IPS-18c (cell line): ENCODE results near the gene ZNF746.
"Not testable (repeated sequence)": the region's sequence is repeated elsewhere in the genome, so short reads cannot be mapped to it uniquely, and the experiment has no call there.

Source experiments
- H3K4me3 ChIP-seq: 2 replicates; pipeline ENCODE4 v1.7.0; 2013; ENCODE audit warnings: low read depth, mild to moderate bottlenecking, low read length, moderate library complexity; ENCODE audit not compliant: insufficient read depth
- H3K9me3 ChIP-seq: one replicate; pipeline ENCODE4 v1.6.1; 2013; ENCODE audit warnings: mild to moderate bottlenecking, low read length, moderate library complexity; ENCODE audit not compliant: control insufficient read depth, insufficient read depth

ZNF746 gene

GRCh38 chr7:149449897-149450296, 47.7 kb downstream of the ZNF746 start:
- no peak overlapping the region for H3K4me3 ChIP-seq
- no peaks in the 10 kb centered on the region for H3K9me3 ChIP-seq

DNA sequence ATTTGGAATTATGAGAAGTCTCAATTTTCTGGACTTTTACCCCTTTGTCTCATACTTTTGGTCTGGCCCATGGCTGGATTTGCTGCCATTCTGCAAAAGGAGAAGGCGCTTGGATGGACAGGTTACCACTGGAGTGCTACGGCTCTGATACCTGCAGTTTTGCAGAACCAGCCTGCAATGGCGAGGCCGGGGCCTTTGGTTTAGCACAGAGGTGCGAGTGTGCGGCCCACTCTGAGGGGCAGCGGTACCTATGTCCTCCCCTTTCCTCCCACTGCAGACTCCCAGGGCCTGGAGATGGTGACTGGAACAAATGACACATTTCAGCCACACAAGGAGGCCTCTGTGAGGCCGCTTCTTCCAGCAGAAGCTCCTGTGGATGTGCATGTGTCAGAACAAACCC, 48.6 kb downstream of the ZNF746 start:
- Histone ChIP-seq H3K9me3 (no peaks in the 10 kb centered on the region), H3K4me3 (no peak overlapping the region)

DNA sequence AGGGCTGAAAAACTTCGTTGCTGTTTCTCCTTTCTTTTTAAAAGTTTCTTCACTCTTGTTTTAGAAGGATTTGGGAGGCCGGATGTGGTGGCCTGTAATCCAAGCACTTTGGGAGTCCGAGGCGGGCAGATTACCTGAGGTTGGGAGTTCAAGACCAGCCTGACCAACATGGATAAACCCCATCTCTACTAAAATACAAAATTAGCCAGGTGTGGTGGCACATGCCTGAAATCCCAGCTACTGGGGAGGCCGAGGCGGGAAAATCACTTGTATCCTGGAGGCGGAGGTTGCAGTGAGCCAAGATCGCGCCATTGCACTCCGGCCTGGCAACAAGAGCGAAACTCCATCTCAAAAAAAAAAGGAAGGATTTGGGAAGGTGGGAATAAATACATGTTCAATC, 51.6 kb downstream of the ZNF746 start:
- H3K4me3 ChIP-seq, H3K9me3 ChIP-seq: not testable (repeated sequence)

GRCh38 chr7:149444287-149444686, 53.3 kb downstream of the ZNF746 start:
- Histone ChIP-seq H3K9me3 (no peaks in the 10 kb centered on the region), H3K4me3 (no peak overlapping the region)

DNA sequence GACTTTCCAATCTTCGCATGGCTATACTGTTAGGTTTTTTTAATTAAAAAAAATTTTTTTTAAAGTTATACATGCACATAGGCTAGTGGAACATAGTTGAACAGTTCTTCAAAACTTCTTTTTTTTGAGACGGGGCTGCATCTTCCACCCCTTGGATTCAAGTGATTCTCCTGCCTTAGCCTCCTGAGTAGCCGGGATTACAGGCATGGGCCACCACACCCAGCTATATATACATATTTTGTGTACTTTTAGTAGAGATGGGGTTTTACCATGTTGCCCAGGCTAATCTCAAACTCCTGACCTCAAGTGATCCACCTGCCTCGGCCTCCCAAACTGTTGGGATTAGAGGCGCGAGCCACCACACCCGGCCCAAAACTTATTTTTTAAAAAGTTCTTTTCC, 54.1 kb downstream of the ZNF746 start:
- Histone ChIP-seq H3K4me3 (no peak overlapping the region), H3K9me3 (no peaks in the 10 kb centered on the region)

DNA sequence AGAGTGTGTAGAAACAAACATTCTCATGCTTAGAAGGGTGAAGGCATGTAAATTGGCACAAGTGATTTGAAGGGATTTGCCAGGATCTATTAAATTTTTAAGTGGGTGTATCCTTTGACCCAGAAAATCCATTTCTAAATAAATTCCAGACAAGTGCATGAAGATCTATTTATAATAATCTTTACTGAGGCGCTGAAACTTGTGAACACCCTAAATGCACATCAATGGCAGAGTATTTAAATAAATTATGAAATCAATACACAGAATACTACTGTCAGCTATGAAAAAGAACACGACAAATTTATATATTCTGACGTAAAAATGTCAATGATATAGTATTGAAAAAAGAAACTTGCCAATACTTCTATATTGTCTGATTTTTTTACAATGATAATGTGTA, 54.7 kb downstream of the ZNF746 start:
- no peaks in the 10 kb centered on the region for H3K9me3 ChIP-seq
- no peak overlapping the region for H3K4me3 ChIP-seq

GRCh38 chr7:149440222-149440621, 57.4 kb downstream of the ZNF746 start:
- no peak overlapping the region for H3K4me3 ChIP-seq
- H3K9me3 ChIP-seq, result no peaks in the 10 kb centered on the region

- H3K4me3 ChIP-seq, result no peak overlapping the region
- H3K9me3 ChIP-seq, result peaks cover 2% of the 10 kb centered on the region
Measured at GRCh38 chr7:149436358-149436757, 61.3 kb downstream of the ZNF746 start.

- H3K9me3 ChIP-seq, result peaks cover 2% of the 10 kb centered on the region
- H3K4me3 ChIP-seq, result no peak overlapping the region
Measured at GRCh38 chr7:149433124-149433523, 64.5 kb downstream of the ZNF746 start.

GRCh38 chr7:149432121-149432691, 65.4 kb downstream of the ZNF746 start:
- Histone ChIP-seq H3K4me3 (no peak overlapping the region), H3K9me3 (peaks cover 2% of the 10 kb centered on the region)

- H3K4me3 ChIP-seq, result no peak overlapping the region
Measured at GRCh38 chr7:149431486-149432120, 66.0 kb downstream of the ZNF746 start.

GRCh38 chr7:149430192-149430591, 67.4 kb downstream of the ZNF746 start:
- peaks cover 2% of the 10 kb centered on the region for H3K9me3 ChIP-seq
- H3K4me3 ChIP-seq, result no peak overlapping the region

More at GRCh38 chr7:149431486-149432120, 66.0 kb downstream of the ZNF746 start:
- peaks cover 2% of the 10 kb centered on the region for H3K9me3 ChIP-seq

GRCh38 chr7:149427893-149428292, 69.7 kb downstream of the ZNF746 start:
- Histone ChIP-seq H3K9me3 (no peaks in the 10 kb centered on the region), H3K4me3 (no peak overlapping the region)

DNA sequence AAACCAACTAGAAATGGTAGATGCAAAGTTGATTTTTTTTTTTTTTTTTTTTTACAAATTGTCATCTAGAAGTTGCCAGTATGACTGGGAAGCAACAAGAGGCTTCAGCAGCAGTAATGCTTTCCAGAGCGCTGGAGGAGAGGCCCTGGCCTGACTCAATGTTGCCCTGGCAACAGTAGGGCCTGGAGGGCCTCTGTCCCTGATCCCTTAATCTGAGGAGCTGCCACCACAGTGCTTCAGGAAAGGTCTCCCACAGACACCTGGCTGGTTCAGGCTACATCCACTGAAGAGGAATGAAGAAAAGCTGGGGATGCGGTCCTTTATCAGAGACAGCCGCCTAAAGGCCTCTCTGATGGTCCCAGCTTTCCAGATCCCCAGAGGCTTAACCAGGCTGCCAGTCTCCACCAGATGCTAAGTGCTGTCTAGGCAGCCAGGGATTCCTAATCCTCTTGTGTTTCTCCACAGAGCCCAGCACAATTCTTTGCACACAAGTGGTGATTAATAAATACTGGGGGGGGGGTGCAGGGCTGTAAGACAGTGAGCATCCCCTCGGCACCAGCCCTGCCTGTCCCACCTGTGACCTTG, 70.4 kb downstream of the ZNF746 start:
- Histone ChIP-seq H3K9me3 (no peaks in the 10 kb centered on the region), H3K4me3 (no peak overlapping the region)

GRCh38 chr7:149423449-149424110, 74.0 kb downstream of the ZNF746 start:
- no peaks in the 10 kb centered on the region for H3K9me3 ChIP-seq
- H3K4me3 ChIP-seq, result no peak overlapping the region

DNA sequence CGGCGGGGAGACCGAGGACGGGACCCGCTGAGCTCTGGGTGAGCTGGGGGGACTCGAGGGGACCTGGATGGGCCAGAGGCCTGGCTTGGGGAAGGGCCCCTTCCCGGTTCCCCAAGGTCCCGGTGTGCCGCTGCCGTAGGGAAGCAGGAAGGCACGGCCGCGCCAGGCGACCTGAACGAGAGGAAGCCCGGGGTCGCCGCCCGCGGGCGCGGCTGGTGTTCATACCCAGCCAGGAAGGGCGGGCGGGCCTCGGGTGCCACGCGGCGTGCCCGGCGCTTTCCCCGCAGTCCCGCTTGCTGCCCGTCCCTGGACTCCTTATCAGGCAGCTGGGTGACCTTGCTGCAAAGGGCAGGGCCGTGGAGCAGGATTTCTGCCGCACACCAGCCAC, 74.7 kb downstream of the ZNF746 start:
- Histone ChIP-seq H3K4me3 (peak overlapping the region; percentile 41), H3K9me3 (no peaks in the 10 kb centered on the region)
